ENCODE data around the gene PDRG1. TPM values are rescaled to one million over a fixed set of nuclear protein-coding genes. Genes with fewer than 3 reads are reported as not detected.

Gene PDRG1
- polyA plus RNA-seq, 5 donors = 16.3 to 17.9 (median 16.9) TPM

DNA sequence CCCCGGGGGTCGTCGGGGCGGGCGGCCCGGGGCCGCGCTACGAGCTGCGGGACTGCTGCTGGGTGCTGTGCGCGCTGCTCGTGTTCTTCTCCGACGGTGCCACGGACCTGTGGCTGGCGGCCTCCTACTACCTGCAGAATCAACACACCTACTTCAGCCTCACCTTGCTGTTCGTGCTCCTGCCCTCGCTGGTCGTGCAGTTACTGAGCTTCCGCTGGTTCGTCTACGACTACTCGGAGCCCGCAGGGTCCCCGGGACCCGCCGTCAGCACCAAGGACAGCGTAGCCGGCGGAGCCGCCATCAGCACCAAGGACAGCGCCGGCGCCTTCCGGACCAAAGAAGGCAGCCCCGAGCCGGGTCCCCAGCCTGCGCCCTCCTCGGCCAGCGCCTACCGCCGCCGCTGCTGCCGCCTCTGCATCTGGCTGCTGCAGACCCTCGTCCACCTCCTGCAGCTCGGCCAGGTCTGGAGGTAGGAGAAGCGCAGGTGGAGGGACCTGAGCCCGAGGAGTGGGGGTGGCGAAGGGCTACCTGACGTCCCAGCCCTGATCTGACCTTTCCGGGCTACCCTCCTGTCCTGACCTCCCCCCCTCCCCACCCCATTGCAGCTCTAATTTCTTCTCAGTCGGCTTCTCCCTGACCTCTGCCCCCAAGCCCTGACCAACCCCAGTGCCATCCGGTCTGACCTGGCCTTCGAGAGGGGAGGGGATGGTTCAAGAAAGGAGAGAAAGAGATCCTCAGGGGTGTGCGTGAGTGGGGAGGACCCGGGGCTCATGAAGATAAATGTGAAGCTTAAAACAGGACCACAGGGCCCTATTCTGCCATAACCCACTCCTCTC lies 16.7 kb upstream of the PDRG1 start:
- DNase-seq = peak; percentile 79 to 86

GRCh38 chr20:31967830-31968249 lies 16.0 kb upstream of the PDRG1 start, which contains the start of gene XKR7:
Gene XKR7, plus strand, starts transcription at chr20:31968151. Its CDS starts 25 bp downstream, at chr20:31968176.
- DNase-seq = no peak

DNA sequence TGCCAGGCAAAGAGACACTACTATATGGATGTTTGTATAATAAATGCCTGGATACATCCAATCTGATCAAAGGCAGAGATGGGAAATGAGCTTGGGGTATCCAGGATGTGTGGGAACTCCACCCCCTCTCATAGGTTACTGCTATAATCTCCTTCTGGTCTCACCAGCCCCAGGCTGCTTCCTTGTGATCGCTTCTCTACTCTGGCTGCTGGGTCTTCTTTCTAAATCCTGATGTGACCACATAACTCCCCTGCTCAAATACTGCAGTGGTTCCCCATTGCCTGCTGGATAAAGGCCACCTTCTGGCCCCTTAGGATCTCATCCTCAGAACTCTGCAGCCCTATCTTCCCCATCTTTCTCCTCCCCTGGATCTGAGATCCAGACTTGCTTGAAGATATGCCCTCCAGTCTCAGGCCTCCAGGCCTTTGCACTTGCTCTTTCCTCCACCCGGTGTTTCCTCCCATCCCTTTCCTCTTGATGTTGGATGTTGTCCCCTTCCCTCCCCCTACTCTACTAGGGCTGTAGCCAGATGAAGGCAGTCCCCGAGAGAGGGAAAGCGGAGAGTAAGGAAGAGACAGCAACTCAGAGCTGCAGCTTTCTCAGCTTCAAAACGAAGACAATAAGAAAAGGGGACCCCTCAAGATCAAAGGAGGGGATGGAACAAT lies 15.3 kb upstream of the PDRG1 start:
- DNase-seq = no peak

- DNase-seq = no peak
These were observed 12.0 kb upstream of the PDRG1 start for GRCh38 chr20:31963889-31964288.

GRCh38 chr20:31962761-31963160 lies 10.9 kb upstream of the PDRG1 start:
- DNase-seq = no peak

DNA sequence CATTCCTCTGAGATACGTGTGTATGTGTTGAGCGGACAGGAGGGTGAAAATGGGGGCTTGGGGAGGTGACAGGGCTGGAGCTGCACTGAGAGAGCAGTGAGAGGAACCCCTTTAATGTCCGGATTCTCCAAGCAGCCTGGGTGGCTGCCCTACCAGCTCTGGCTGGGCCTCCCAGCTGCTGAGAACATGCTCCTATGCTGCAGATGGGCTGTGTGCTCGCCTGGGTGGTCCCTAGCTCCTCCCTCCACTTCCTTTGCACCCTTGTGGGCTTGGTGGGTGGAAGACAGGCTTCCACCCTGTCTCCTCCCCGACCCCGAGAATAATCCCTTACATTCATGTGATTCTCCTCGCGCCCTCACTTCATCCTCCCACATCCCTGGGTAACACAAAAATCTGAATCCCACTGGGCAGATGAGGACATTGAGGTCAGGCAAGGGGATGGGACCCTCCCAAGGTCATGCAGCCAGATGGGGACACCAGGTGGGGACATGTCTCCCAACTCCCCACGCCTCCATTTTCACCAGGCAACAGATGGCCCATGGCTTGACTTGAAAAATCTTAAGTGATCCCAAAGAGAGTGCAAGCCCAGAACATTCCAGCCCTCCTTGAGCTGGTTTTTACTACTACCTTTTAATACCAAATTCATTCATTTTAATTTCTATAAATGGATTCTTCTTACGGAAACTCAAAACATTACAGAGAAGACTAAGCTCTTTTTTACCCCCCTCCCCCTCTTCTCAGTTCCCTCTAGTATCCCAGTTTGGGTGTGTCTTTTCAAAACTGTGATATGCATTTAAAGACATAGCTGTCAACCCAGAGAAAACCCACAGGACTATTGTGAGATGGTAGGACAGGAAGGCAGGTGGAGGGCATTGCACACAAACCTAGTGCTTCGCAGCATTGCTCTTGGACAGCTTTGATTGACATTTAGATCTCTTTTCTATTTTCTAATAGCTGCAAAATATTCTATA lies 5.0 kb upstream of the PDRG1 start:
- no peak for DNase-seq

DNA sequence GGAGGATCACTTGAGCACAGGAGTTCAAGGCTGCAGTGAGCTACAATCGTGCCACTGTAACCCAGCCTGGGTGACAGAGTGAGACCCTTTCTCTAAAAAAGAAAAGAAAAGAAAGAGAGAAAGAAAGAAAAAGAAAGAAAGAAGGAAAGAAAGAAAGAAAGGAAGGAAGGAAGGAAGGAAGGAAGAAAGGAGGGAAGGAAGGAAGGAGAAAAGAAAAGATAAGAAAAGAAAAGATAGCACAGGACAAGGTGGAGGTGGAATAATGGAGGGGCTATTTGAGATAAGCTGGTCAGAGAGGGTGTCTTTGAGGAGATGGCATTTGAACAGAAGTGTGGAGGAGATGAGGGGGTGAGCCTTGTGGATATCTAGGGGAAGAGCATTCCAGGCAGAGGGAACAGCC lies 2.7 kb upstream of the PDRG1 start:
- DNase-seq = no peak

DNA sequence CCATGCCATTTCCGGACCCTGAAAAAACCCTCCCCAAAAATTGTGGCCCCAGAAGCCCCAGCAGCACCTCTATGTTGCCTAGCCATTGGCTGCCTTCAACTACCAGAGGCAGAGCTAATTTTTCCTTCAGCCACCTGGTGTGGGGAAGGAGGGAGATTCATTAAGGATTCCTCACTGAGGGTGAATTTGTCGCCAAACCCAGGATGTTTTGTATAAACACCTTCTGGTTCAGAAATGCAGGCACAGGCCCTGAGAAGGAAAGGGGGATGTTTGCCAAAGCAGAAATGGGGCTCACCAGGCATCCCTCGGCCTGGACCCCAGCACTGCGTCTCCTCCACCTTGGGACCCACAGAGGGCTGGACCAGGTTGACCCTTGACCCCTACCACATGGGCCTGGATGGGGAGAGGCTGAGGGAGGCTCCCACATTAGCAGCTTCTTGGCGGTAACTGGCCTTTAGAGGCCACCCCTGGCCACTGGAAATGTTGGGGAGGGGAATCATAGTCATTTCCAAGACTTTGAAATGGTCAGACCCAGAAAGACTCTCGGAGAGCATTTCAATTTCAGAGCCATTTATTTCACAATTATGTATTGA lies 1.8 kb upstream of the PDRG1 start:
- no peak for DNase-seq

DNA sequence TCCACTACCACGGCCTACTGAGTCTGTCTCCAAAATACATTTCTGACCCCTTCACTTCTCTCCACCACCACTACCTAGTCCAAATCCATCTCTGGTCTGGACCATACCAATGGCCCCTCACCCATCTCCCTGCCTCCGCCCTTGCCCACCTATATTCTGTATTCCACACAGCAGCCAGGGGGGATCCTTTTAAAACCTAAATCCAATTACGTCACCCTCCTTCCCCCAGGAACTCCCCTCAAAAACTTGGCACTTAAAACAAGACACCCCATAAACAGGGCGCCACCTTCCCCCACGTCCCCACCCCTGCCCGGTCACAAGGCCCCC lies 680 bp downstream of the PDRG1 start:
- DNase-seq = no peak

GRCh38 chr20:31949877-31950646 lies 1.8 kb downstream of the PDRG1 start:
- no peak for DNase-seq

DNA sequence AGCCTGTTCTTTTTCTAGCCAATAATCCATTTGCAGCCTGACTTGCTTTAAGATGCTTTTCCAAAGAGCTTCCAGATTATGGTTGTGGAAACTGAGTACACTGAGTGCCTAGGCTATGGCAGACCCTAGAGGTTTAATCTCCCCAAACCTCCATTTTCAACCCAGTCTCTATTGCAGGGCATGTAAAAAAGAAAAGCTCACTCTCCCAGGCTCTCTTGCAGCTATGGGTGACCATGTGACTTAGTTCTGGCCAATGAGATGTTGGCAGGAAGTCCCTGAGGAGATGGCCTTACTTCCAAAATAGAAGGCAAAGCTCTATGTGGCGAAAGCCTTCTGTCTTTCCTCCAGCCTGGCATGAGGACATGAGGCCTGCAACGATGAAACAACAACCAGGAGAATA lies 3.8 kb downstream of the PDRG1 start:
- DNase-seq = no peak

GRCh38 chr20:31945785-31946184 lies 6.1 kb downstream of the PDRG1 start:
- no peak for DNase-seq

GRCh38 chr20:31945319-31945718 lies 6.5 kb downstream of the PDRG1 start:
- no peak for DNase-seq

- DNase-seq = no peak
These were observed 8.8 kb downstream of the PDRG1 start for GRCh38 chr20:31943052-31943471.

DNA sequence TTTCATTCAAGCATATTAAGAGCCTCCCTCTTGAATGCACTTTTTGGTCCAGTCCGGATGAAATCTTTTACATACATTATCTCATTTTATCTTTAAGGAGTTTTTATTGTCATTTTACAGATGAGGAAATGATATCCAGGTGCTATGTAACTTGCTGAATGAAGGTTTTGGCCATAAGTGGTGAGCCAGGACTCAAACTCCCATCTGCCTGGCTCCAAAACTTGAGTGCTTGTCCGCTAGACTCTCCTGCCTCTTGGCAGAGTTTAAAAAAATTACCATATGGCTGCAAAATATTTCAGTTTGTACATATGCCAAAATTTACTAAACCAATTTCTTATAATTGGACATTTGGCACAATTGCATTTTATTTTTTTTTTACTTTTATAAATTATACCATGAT lies 12.2 kb downstream of the PDRG1 start:
- no peak for DNase-seq

DNA sequence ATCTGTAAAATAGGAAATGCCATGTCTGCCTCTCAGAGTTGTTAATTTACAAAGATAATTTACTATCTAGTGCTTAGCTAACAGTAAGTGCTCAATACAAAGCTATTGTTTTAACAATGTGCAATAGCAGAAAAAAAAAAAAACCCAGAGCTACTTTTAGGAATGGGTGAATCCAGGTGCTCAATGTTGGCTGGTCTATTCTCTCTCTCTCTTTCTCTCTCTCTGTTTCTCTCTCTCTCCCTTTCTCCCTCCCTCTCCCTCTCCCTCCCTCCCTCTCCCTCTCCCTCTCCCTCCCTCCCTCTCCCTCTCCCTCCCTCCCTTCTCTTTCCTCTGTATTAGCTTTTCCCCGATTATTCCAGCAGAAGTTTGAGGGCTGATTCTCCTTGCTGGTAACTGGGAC lies 14.0 kb downstream of the PDRG1 start:
- DNase-seq = no peak

GRCh38 chr20:31936420-31936819 lies 15.4 kb downstream of the PDRG1 start:
- DNase-seq = no peak

DNA sequence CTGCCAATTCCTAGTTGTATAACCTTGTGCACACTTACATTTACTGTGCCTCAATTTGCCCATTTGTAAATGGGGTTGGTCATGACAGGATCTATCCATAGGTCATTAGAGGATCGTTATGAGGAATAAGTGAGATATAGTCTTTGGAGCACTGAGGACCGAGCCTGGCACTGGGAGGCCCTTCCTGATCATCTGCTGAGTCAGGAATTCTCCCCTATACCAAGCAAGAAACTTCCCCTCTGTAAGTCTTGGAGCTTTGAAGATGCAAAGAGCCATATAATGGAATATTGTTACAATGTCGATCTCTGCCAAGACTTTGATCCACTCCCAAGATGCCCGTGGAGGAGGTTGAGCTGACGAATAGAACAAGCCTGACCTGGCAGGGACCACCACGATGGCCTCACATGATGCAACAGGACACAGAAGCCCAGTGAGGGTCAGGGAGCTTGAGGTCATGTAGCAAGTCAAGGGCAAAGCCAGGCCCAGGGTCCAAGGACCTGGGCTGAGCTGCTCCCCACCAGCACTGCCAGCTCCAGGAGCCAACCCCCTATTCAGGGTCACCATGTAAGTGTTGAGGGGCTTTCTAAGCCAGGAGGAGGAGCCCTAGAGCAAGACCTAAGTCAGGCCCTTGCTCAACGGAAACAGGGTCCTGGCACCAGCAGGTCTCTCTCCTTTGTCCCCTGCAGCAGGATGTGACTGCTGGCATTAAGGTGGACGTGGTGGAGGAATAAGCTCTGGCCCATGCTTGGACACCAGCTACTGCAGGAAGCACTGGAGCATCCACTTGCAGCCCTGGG lies 16.7 kb downstream of the PDRG1 start:
- no peak for DNase-seq

GRCh38 chr20:31934491-31934890 lies 17.4 kb downstream of the PDRG1 start:
- DNase-seq = no peak

DNA sequence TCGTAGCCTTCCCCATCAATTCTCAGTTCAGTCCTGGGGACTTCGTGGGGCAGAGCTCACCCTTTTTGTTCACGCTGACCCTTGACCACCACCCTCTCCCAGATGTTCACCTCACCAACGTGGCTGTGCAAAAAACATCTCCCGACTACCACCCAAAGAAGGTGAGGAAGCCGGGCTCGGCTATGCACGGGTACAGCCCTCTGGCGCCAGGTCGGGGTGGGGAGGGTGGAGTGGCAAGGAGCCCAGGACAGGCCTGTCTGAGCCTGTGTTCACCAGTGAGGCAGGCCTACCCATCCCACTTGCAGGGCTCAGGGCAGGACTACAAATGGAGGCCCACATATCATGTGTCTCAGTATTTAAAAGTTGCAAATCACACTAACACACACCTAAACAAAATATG lies 18.1 kb downstream of the PDRG1 start:
- no peak for DNase-seq

All from right lung (tissue), 5 donors.